DOHH2 (cell line): Measurements from ENCODE around the gene AGFG1.

Experiments
- H3F3A ChIP-seq: fragments of 200-600 bp; sonication (generic), shearing (Covaris generic); 2 replicates; pipeline ENCODE4 v1.6.0; 2016; ENCODE audit warnings: antibody characterized with exemption, mild to moderate bottlenecking; ENCODE audit not compliant: control insufficient read depth, insufficient read depth
- H3K27ac ChIP-seq: fragments of 200-600 bp; sonication (generic); 2 replicates; pipeline ENCODE4 v1.5.1; 2014; ENCODE audit warnings: low read depth, mild to moderate bottlenecking, low read length, moderate library complexity
- H3K27me3 ChIP-seq: fragments of 200-600 bp; sonication (generic); 2 replicates; pipeline ENCODE4 v1.6.1; 2014; ENCODE audit warnings: mild to moderate bottlenecking, low read length, mixed read lengths; ENCODE audit not compliant: control insufficient read depth
- H3K36me3 ChIP-seq: fragments of 200-600 bp; sonication (generic); 2 replicates; pipeline ENCODE4 v1.6.1; 2014; ENCODE audit warnings: mild to moderate bottlenecking, low read length, moderate library complexity, mixed read lengths; ENCODE audit not compliant: control insufficient read depth
- H3K4me1 ChIP-seq: fragments of 200-600 bp; sonication (generic); 2 replicates; pipeline ENCODE4 v1.6.1; 2014; ENCODE audit warnings: mild to moderate bottlenecking, low read length, mixed read lengths; ENCODE audit not compliant: control insufficient read depth
- H3K4me2 ChIP-seq: fragments of 200-600 bp; sonication (generic); 2 replicates; pipeline ENCODE4 v1.6.0; 2014; ENCODE audit warnings: mild to moderate bottlenecking, low read length, moderate library complexity
- H3K4me3 ChIP-seq: fragments of 200-600 bp; sonication (generic); 2 replicates; pipeline ENCODE4 v1.5.1; 2014; ENCODE audit warnings: mild to moderate bottlenecking, low read length, mixed read lengths
- H3K79me2 ChIP-seq: fragments of 200-600 bp; sonication (generic); 2 replicates; pipeline ENCODE4 v1.6.1; 2014; ENCODE audit warnings: mild to moderate bottlenecking, low read length, mixed read lengths; ENCODE audit not compliant: control insufficient read depth
- H3K9me2 ChIP-seq: fragments of 200-600 bp; sonication (generic); replicated peaks from 2 replicates; pipeline ENCODE4 v1.6.1; 2014; ENCODE audit warnings: mild to moderate bottlenecking, low read length, mixed read lengths; ENCODE audit not compliant: control insufficient read depth
- H3K9me3 ChIP-seq: fragments of 200-600 bp; sonication (generic); 2 replicates; pipeline ENCODE4 v1.6.1; 2014; ENCODE audit warnings: antibody characterized with exemption, low read length, mixed read lengths; ENCODE audit not compliant: control insufficient read depth, insufficient read depth
- H4K20me1 ChIP-seq: fragments of 200-600 bp; sonication (generic); 2 replicates; pipeline ENCODE4 v1.6.0; 2014; ENCODE audit warnings: low read depth, mild to moderate bottlenecking, antibody characterized with exemption, low read length, moderate library complexity; ENCODE audit not compliant: control insufficient read depth, insufficient read depth
- CTCF ChIP-seq: fragments of 200-600 bp; sonication (generic); IDR thresholded peaks from one replicate; pipeline ENCODE4 v1.5.1; 2014; ENCODE audit warnings: antibody characterized with exemption, mild to moderate bottlenecking, low read depth, low read length; ENCODE audit not compliant: poor library complexity, severe bottlenecking
- EZH2phosphoT487 ChIP-seq: fragments of 200-600 bp; sonication (generic); IDR thresholded peaks from 2 replicates; pipeline ENCODE4 v1.6.1; 2017; ENCODE audit warnings: borderline replicate concordance, mild to moderate bottlenecking, antibody characterized with exemption, low read length, moderate library complexity, mixed read lengths

Gene AGFG1

GRCh38 chr2:227466887-227467600, 4.9 kb upstream of the AGFG1 start:
- Histone ChIP-seq H3K79me2 (no peaks in the 10 kb centered on the region), H3K27me3 (peaks cover 25% of the 10 kb centered on the region), H3K4me2 (no peak overlapping the region), H3K27ac (no peak overlapping the region), H4K20me1 (no peaks in the 10 kb centered on the region), H3K36me3 (no peaks in the 10 kb centered on the region), H3K4me1 (no peaks in the 10 kb centered on the region), H3K4me3 (no peak overlapping the region), H3K9me2 (no peaks in the 10 kb centered on the region), H3F3A (no peaks in the 10 kb centered on the region), H3K9me3 (no peaks in the 10 kb centered on the region)
- TF ChIP-seq CTCF (no peak), EZH2phosphoT487 (no peak)

GRCh38 chr2:227471412-227471811, 544 bp upstream of the AGFG1 start:
- no peak overlapping the region for H3K4me2 ChIP-seq

GRCh38 chr2:227472265-227473121, 537 bp downstream of the AGFG1 start:
- Histone ChIP-seq H3K4me1 (peaks cover 19% of the 10 kb centered on the region), H3K9me2 (no peaks in the 10 kb centered on the region)
- TF ChIP-seq CTCF = no peak
- no peak for TF ChIP-seq EZH2phosphoT487

More at GRCh38 chr2:227471412-227471811, 544 bp upstream of the AGFG1 start:
- Histone ChIP-seq H3K36me3 (no peaks in the 10 kb centered on the region), H3K4me3 (0 out of 2 replicates have a peak overlapping the region, but pooled peaks have one; percentile 92), H3K4me1 (peaks cover 19% of the 10 kb centered on the region), H4K20me1 (peaks cover 19% of the 10 kb centered on the region), H3K9me3 (no peaks in the 10 kb centered on the region), H3F3A (no peaks in the 10 kb centered on the region), H3K9me2 (no peaks in the 10 kb centered on the region), H3K79me2 (peaks cover 43% of the 10 kb centered on the region), H3K27ac (no peak overlapping the region), H3K27me3 (0 out of 2 replicates have a peak, but pooled peaks cover 2% of the 10 kb centered on the region)
- TF ChIP-seq CTCF (no peak), EZH2phosphoT487 (no peak)

More at GRCh38 chr2:227472265-227473121, 537 bp downstream of the AGFG1 start:
- Histone ChIP-seq H3F3A (no peaks in the 10 kb centered on the region), H3K79me2 (peaks cover 53% of the 10 kb centered on the region), H3K4me3 (peak overlapping the region; percentile 92), H4K20me1 (peaks cover 19% of the 10 kb centered on the region), H3K36me3 (no peaks in the 10 kb centered on the region), H3K9me3 (no peaks in the 10 kb centered on the region), H3K4me2 (peak overlapping the region; percentile 81), H3K27me3 (no peaks in the 10 kb centered on the region), H3K27ac (no peak overlapping the region)
